GM18508 (cell line): ENCODE measurements around the gene SFXN3.
"Not testable (repeated sequence)": the region's sequence is repeated elsewhere in the genome, so short reads cannot be mapped to it uniquely, and the experiment has no call there.

Experiments
- ATAC-seq: cut with Tn5 transposase; IDR thresholded peaks from one replicate; pipeline ENCODE4 v1.9.1; 2021; ENCODE audit warnings: moderate number of reproducible peaks; ENCODE audit not compliant: insufficient read depth, unreplicated experiment

The SFXN3 gene

DNA sequence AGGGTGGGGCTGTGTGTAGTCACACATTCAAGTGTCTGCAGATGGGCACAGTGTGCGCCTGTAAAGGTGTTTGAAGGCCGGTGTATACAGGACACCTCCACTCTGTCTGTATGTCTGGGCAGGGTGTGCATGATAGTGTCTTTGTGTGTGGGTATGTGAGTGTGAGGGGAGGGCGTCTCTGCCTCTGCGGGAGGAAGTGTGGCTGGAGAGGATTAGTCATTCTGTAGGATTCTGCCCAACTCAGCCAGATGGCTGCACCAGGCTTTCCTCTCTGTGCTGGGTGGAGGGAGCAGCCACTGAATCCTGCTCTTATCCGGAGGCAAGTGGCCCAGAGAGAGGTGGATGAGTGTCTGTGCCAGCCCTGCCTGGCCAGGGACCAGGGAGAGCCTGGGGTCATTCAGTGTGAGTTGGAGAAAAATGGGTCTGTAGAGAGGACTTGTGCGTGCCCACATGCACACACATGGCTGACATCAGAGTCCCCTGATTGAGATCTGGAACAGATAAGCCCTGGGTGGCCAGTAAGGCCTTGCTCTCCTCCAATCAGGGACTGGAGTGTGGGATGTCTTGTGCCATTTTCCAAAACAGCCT lies 1.7 kb downstream of the SFXN3 start:
- no peak for ATAC-seq

DNA sequence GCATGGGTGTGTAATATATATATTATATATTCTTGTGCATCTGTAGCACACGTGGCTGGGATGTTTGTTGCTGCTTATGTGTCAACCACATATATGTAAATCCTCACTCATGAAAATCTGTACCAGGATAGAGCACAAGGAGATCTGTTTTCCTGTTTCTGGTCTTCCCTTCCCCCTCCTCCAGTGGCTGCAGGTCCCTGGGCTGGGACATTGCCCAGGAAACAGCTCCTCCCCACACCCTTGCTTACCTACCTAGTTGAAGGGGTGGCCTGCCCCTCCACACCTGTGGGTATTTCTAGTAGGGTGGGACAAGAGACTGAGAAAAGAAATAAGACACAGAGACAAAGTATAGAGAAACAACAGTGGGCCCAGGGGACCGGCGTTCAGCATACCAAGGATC lies 2.2 kb downstream of the SFXN3 start:
- ATAC-seq = no peak

DNA sequence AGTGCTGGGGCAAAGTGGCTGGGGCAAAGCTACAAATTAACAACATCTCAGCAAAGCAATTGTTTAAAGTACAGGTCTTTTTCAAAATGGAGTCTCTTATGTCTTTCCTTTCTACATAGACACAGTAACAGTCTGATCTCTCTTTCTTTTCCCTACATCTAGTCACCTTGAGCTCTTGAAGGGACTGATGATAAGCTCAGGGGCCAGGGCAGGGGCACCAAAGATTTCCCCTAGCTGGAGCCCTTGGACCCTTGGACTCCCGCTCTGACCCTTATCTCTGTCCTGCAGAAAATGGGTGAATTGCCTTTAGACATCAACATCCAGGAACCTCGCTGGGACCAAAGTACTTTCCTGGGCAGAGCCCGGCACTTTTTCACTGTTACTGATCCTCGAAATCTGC lies 3.4 kb downstream of the SFXN3 start:
- ATAC-seq = not testable (repeated sequence)

DNA sequence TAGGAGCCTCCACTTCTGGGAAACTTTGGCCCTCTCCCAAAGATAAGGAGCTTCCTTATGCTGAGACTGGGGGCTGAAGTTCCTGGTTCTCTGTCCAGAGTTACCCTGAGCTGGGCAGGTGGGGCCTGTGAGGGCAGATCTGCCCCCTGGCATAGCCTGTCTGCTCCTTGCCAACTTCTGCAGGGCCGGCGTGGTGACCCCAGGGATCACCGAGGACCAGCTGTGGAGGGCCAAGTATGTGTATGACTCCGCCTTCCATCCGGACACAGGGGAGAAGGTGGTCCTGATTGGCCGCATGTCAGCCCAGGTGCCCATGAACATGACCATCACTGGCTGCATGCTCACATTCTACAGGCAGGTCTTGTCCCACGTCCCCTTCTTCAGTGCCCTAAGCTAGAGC lies 4.3 kb downstream of the SFXN3 start:
- no peak for ATAC-seq

DNA sequence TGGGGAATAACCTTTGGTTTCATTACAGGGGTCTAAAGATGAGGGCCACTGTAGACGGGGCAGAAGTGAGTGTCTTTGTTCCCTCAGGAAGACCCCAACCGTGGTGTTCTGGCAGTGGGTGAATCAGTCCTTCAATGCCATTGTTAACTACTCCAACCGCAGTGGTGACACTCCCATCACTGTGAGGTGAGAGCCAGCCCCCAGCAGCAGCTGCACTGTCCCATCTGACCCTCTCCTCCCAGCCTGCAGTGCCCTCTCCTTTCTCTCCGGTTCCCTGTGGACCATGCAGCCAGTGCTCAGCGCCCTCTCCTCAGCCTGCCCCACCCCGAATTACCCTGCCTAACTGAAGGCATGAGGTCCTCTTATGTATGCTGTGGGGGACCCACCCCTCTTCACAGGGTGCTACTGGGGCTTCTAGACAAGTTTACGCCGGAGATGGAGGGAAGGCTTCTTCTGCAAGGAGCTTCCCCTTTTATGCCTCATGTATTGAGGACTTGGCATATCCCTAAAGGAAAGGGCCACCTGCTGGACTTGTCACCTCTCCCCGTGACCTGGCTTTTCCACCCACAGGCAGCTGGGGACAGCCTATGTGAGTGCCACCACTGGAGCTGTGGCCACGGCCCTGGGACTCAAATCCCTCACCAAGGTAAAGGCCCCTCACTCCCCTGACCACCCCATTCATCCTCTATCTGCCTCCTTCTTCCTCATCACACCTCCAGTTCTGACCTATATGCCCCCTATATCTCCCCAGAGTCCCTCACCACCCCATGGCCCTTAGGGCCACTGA lies 5.1 kb downstream of the SFXN3 start:
- ATAC-seq = no peak

DNA sequence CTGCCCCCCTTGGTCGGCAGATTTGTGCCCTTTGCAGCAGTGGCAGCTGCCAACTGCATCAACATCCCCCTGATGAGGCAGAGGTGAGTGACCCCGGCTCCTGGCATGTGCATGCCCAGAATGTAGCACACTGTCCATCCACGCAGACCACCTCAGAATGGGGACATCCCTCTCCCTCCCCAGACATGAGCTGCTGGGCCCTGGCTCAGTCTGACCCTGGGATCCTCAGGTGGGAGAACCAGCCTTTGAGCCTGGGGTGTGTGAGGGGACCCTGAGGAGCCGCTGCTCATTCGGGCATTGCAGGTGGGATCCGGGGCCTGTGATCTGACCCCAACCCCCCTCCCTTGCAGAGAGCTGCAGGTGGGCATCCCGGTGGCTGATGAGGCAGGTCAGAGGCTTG lies 5.7 kb downstream of the SFXN3 start:
- no peak for ATAC-seq

DNA sequence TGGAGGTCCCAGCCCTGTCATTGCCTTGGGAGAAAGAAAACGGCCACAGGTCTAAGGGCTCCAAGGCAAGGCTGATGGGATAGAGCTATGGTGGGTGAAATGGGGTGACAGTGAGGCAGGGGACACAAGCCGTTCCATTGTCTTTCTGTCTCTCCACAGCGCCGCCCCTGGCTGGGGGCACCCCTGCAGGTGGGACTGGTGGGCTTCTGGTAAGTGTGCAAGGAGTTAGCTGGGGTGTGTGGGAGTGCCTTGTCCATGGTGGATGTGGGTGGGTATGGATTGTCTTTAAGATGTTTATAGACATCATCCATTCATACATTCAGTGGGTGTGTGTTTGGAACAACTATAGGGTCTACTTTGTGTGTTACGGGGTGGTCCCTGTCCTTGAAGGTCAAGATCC lies 7.5 kb downstream of the SFXN3 start:
- ATAC-seq = no peak

DNA sequence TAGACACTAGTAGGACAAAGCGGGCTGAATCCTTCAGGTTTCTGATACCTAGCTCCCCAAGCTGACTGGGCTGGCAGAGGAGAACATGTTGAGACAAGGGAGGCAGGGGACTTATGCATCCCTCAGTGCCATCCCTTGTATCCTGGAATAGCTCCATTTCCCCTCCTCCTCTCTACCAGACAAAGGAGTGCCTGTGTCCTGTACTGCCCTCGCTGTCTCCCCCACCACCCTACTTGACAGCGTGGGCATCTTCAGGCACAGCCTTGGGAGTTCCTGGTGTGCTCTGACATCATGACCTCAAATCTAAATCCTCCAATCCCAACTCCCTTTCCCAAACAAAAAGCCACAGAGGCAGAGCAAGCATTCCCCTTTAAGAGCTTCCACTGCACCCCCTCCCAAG lies 9.0 kb downstream of the SFXN3 start:
- no peak for ATAC-seq

DNA sequence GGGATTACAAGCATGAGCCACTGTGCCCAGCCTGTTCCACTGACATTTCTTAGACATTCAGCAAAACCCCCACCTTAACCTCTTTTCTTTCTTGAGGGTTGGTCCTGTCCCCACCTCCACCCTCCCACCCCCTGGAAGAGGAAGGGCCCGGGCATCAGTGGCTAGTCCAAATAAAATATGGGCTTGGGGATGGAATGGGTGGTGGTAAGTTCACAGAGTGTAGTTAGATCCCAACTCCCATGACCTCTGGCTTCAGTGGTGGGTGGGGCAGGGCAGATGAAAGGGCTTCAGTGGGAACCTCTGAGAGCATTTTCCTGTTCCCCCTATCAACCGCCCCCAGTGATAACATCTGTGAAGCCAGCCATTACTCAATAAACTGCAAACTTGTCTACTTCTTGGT lies 9.8 kb downstream of the SFXN3 start:
- ATAC-seq = no peak

DNA sequence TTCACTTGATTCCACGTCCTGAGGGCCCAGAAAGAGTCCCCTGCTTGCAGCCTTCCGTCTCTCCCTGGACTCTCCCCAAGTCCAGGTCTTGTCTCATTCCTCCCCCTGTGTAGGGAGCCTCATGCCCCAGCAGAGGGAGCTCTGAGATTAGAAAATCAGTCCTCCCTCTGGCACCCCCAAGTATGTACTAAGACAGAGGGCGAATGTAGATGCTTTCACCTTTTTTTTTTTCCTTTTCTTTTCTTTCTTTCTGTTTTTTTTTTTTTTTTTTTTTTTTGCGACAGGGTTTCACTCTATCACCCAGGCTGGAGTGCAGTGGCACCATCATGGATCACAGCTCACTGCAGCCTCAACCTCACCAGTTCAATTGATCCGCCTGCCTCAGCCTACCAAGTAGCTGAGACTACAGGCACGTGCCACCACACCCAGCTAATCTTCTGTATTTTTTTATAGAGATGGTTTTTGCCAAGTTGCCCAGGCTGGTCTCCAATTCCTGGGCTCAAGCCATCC lies 10.3 kb downstream of the SFXN3 start:
- ATAC-seq = no peak

DNA sequence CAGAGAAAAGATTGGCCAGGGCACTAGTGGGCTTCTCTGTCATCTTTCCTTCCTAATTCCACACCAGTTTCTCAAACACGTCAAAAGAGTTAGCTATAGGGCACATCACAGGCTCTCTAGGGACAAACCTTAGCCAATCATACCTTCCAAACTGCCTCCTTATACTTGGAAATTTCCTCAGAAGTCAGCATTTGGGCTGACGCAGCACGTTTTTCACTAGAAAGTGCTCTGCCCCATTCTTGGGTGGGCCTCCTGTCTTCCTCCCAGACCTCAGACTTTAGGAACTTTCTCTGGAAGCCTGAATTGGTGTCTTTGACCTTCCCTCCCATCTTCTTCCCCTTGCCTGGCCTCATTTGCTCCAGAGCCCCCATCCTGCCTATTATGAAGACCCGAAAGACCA lies 11.1 kb downstream of the SFXN3 start:
- no peak for ATAC-seq

DNA sequence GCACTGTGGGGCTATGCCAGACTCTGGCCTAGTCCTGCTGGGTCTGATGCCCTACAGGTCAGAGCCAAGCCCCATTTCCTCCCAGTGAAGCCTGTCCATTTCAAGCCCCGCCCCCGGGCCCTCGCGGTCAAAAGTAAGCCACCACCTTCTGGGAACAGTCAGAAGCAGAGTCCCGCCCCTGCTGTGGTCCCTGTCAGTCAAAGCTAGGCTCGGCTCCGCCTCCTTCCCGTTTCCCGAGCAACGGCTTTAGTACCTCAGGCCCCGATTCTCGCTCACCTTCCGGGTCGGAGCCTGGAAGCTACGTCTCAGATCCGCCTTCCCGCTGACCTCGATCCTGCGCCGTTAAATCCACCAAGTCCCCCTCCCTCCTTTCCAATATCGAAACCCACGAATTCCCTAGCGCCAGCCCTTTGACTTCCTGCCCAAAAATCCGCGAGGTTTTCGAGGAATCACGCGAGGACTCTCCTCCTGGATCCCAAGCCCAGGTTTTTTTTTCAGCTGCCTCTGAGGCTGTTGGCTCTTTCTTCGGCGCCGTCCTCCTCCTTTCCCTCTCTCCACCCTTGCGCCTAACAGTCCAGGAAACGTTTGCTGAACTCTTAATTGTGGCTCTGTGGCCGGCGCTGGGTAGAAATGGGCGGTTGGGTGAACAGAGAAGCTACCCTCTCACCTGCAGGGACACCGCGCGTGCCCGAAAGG lies 11.8 kb downstream of the SFXN3 start:
- ATAC-seq = peak; percentile 85

DNA sequence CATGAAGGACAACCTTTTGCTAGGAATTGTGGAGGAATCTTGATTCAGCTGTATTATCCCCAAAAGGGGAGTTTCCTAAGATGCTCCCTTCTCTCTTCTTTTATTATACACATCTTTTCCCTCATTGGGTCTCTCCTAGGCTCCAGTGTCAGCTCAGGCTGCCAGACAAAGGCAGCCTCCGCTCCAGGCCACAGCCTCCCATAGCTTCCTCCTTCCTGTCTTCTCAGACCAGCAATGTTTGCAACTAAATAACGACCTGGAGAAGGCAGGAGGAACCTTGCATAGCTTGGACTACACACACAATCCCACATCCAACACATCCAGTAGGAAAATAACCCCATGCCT lies 12.3 kb downstream of the SFXN3 start:
- no peak for ATAC-seq

DNA sequence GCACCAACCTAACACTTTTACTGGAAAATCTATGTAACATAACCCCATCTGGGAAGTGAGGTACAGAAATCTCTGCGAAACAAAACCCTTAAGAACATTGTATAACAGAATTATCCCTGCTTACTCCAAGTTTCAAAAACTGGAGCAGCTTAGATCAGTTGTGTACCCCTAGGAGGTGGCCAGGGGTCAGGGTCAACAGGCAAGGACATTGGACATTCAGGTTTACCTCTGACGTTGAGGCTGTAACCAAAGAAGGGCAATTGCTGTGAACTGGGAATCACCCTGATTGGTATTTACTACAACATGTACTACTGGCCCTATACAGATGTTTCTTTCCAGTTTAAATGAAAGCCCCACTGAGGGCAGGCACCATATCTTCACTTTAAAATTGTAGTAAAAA lies 13.1 kb downstream of the SFXN3 start:
- ATAC-seq = no peak

DNA sequence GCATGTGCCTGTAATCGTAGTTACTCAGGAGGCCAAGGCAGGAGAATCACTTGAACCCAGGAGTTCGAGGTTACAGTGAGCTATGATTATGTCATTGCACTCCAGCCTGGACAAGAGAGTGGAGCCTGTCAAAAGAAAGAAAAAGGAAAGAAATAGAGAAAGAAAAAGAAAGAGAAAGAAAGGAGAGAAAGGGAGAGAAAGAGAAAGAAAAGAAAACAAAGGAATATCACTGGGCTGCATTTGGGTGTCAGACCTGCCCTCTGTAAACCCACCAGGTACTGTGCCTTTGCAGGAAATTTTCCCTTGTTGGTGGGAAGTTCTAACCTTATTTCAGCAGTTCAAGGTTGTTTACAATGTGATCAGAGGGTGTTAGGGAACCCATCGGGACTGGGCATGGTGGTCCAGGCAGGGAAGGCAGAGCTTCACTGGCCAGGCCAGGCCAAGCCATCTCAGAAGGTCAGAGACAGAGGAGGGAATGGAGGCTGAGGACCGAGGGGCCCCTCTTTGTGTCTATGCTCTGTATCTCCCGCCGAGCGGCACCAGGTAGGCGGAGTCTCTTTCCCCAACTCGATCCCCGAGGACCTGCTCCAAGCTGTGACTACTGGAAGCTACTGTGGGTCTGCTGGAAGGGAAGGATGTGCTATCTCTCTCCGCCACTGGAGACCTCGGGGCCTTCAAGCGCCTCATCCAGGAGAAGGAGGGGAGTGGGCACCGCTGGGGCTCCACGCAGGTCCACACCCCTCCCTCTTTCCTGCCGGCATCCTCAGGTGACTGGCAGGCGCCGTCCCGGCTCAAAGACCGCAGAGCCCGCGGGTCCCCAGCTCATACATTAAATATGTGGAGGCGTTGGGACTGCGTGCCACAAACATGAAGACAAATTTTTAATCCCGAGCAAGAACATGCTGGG lies 15.6 kb downstream of the SFXN3 start:
- no peak for ATAC-seq

DNA sequence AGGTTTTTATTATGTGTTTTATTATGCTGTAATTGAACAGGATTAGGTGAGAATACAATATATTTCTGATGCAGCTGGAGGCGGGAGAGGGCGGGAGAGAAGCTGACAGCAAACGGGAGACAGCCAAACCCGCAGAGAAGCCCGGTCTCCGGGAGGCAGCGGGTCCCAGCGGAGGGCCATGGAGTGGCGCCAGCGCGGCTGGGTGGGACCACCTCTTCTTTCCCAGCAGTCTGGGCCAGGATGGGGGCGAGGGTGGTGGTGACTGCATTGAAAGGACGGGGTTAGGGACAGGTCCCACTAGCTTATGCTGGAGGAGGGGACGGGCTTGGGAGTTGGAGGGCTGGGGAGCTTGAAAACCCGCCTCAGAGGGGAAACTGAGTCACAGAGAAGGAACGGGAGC lies 16.2 kb downstream of the SFXN3 start:
- no peak for ATAC-seq

DNA sequence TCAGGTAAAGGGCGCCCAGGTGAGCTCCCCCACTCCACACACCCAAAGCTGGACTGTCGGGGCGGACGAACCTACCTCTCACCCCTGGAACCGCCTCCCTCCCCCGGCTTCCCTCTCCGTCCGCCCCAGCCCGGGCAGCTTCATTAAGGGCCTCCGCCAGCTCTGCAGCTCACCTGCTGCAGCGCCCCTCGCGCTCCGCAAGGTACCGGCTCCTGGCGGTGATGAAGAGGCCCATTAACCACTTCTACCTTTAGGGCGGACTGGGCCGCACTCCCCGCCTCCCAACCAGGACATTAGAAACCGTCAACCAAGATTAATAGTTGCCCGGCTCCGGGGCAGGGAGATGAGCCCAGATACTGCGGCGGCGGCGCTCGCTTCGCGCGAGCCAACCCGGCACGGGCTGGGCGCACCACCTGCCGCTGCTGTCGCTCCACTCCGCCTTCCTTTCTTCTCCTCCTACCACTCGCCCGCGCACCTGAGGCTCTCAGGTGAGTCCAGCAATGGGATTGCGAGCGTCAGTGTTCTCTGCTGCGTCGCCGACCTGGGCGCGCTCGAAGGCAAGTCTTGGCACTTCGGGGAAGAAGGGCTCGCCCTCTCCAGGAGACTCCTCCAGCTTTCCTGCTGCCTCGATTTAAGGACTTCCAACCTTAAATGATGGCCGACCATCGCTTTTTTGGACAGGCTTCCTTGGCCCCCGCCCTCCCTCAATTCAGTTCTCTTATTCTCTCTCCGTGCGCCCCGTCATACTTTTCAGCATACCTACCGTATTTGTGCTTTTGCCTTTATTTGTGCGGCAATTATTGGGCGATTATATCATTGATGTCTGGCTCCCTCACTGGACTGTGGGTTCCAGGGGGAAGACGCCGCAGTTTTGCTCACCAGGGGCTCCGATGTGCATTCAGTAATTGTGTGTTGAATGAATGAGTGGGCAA lies 17.2 kb downstream of the SFXN3 start:
- no peak for ATAC-seq

DNA sequence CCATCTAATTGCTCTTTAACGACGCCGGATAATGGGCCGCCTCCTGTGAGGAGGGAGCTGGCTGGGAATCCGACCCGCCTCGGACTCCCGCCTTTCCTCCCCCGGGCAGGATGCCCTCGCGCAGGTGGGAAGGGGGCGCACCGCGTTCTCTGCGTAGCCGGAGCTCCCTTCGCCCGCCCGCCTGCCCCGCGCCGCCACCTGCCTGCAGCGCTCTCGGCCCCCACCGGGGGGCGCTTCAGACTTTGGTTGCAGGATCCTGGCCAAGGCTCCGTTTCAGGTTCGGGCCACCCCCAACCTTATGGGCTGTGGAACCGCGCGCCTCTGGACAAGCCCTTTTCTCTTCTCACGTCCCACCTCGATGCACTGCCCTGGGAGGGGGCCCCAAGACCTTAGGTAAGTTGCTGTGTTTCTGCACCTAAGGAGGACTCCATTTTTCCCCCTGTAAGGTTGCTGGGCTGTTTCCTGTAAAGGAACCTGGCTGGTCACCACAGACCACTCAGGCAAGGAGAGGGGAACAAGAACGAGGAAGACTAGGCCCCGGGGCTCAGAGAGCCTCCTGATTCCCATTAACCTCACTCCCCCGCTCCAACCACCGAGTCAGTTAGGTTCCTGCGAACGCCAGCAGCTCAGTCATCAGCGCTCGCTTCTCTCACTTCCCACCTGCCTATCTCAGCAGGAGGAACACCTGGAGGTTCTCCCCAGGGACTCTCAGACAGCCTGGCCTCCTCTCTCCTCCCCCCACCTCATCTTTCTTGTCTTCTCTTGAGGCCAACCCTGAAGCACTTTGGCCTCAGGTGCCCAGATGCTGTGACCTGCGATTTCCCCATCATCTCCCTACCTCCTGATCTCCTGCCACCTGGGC lies 19.4 kb downstream of the SFXN3 start:
- no peak for ATAC-seq

DNA sequence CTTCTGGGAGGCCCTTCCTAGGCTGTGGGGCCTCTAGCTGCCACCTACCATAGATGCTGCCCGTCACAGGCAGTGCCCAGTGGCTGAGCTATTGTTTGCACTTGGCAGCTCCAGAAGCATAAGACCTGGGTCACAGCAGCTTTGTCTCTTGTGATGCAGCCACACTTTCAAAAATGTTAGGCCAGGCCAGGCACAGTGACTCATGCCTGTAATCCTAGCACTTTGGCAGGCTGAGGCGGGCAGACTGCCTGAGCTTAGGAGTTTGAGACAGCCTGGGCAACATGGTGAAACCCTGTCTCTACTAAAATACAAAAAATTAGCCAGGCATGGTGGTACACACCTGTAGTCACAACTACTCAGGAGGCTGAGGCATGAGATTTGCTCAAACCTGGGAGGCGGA lies 21.3 kb downstream of the SFXN3 start:
- no peak for ATAC-seq
